Neural cell (in vitro differentiated cells): ENCODE data around the gene DSC1.

Source experiments
- CTCF ChIP-seq: fragments of 450-650 bp; IDR thresholded peaks from 2 replicates; pipeline ENCODE4 v1.5.1; 2014; ENCODE audit warnings: antibody characterized with exemption, mild to moderate bottlenecking, moderate library complexity; ENCODE audit not compliant: poor library complexity, severe bottlenecking
- EP300 ChIP-seq: fragments of 450-650 bp; conservative IDR thresholded peaks from 2 replicates; pipeline ENCODE4 v1.6.1; 2014; ENCODE audit warnings: antibody characterized with exemption, mild to moderate bottlenecking, moderate library complexity; ENCODE audit not compliant: poor library complexity, severe bottlenecking

- TF ChIP-seq CTCF (no peak), EP300 (no peak)
These were observed 69.4 kb downstream of the DSC1 start for GRCh38 chr18:31093294-31093693.
